GM20431 (cell line): ENCODE results near the gene TADA2A.
"Not testable (repeated sequence)": the region's sequence is repeated elsewhere in the genome, so short reads cannot be mapped to it uniquely, and the experiment has no call there.

Experiments used
- in situ Hi-C: fragments of 300-500 bp; cut with MseI, MboI; formaldehyde crosslinking; loops from one replicate; pipeline ENCODE4 v1.15.0; 2020; ENCODE audit warnings: low sequenced_read_pairs; ENCODE audit not compliant: unreplicated experiment

Gene TADA2A

GRCh38 chr17:37392024-37392590 lies 14.6 kb upstream of the TADA2A start:
- in situ Hi-C loops: loop anchor here (25.0 kb wide), 1 partner anchor 780 kb away; the partner anchor contains the start of gene MRM1

DNA sequence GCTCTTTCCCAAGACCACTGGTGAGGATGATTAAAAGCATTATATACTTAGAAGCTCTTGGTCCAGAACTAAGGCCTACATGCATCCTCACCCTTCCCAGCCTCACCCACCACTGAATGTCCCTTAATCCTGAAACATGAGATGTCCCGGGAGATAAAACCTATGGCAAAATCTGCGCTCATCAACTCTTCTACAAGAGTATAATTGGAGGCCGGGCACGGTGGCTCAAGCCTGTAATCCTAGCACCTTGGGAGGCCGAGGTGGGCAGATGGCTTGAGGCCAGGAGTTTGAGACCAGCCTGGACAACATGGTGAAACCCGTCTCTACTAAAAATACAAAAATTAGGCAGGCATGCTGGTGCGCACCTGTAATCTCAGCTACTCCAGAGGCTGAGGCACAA lies 13.3 kb upstream of the TADA2A start:
- in situ Hi-C loops: loop anchor here (25.0 kb wide), 1 partner anchor 781 kb away; the partner anchor contains the start of gene MRM1

DNA sequence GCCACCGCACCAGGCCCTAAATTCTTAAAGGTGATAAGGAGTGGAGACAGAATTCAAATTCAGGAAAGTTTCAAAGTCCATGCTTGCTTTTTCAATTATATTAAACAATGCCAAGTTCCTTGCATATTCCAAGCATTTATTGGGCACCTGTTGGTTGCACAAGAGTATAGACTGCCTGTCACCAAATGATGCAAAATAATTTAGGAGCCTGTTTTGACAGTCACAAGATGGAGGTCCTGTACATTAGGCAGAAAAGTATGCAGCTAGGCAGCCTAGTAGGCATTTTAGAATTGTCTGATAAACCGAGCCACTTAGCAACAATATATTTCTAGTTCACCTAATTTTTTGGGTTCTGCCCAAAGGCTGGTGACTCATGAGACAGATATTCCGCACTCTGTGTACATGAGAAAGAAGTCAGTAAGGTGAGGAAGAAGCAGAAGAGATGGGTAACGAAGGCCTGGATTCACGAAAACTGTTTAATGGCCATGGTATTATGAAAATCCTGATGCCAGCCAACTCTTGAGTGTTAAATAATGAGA lies 7.4 kb upstream of the TADA2A start:
- in situ Hi-C loops: loop anchor here (25.0 kb wide), 1 partner anchor 787 kb away; the partner anchor contains the start of gene MRM1

GRCh38 chr17:37400505-37400904 lies 6.2 kb upstream of the TADA2A start:
- in situ Hi-C loops: no loop called here

DNA sequence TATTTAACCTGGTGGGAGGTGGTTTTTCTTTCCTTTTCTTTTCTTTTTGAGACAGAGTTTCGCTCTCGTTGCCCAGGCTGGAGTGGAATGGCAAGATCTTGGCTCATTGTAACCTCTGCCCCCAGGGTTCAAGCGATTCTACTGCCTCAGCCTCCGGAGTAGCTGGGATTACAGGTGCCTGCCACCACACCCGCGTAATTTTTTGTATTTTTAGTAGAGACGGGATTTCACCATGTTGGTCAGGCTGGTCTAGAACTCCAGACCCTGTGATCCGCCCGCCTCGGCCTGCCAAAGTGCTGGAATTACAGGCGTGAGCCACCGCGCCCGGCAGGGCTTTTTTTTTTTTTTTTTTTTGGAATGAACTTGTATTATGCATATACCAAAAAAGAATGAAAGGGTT lies 1.2 kb upstream of the TADA2A start:
- in situ Hi-C loops: not testable (repeated sequence)

DNA sequence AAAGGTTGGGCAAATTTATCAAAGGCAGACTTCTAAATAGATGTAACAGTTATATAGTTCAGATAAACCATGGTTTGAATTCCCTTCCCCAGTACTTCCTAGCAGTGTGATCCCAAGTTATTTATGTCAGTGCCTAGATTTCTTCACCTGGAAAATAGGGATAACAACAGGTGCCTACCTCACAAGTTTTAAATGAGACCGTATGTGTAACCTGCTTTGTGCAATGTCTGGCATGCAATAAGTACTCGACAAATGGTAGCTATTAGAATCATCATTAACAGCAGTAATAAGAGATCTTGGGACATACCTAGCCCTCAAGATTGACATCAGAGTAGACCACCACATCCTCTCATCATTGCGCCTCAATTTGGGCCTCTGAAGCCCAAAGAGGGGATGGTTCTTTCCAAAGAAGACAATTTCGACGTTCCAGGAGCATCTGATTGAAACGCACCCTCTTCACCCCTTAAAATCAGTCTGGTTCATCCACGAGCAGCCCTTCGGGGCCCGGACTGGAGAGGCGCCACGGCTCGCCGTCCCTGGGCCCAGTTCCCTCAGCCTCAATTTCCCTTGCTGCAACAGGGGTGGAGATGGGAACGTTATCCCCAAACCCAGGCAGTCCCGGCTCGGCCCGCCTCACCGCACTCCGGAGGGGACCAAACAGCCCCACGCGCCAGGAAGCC lies 591 bp upstream of the TADA2A start:
- in situ Hi-C loops: no loop called here

- in situ Hi-C loops: not testable (repeated sequence)
Observed at GRCh38 chr17:37408145-37408479, 1.4 kb downstream of the TADA2A start.

GRCh38 chr17:37410357-37410756 lies 3.7 kb downstream of the TADA2A start:
- in situ Hi-C loops: no loop called here

GRCh38 chr17:37413875-37414519 lies 7.3 kb downstream of the TADA2A start:
- in situ Hi-C loops: no loop called here

DNA sequence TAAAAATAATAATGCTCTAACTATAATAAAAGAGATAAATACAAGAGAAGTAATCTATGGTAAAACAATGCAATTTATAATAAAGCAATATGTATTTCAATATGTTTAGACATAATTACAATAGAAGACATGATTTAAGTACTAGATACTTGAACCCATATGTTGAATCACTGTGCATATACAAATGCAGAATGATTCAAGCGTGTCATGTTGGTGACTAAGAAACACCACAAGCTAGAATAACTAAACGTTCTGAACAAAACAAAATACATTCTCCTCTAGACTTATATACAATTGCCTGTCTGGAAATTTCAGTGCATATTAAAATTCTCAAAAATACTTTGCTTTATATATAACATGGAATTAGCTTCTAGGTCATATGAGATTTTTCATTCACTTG lies 11.2 kb downstream of the TADA2A start:
- in situ Hi-C loops: no loop called here

DNA sequence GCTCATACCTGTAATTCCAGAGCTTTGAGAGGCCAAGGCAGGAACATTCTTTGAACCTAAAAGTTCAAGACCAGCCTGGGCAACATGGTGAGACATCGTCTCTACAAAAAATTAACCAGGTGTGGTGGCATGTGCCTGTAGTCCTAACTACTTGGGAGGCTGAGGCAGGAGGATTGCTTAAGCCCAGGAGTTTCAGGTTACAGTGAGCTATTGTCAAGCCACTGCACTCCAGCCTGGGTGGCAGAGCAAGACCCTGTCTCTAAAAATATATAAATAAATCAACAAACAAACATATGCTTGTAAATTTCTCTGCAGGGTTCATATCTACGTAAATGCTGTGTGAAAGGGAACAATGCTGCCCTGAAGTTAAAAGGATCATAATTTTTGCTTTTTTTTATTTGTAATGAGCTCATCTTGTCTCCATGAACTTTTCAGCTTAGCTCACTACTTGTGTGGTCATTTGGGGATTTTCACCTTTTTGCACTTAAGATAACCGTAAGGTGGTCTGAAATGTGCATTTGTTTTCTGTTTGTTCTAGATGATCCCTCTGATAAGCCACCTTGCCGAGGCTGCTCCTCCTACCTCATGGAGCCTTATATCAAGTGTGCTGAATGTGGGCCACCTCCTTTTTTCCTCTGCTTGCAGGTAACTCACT lies 16.4 kb downstream of the TADA2A start:
- in situ Hi-C loops: no loop called here

- in situ Hi-C loops: no loop called here
Observed at GRCh38 chr17:37425268-37425667, 18.6 kb downstream of the TADA2A start.

DNA sequence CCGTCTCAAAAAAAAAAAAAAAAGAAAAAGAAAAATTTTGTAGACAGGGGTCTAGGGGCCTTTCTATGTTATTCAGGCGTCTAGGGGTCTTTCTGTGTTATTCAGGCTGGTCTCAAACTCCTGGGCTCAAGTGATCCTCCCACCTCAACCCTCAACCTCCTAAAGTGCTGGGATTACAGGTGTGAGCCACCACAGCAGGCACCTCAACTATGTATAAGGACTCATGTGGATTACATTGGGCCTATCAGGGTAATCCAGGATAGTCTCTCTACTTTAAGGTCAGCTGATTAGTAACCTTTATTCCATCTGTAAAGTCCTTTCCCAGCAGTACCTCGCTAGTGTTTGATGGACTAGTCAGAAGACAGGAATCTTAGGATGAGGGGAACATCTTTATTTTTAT lies 22.4 kb downstream of the TADA2A start:
- in situ Hi-C loops: no loop called here

DNA sequence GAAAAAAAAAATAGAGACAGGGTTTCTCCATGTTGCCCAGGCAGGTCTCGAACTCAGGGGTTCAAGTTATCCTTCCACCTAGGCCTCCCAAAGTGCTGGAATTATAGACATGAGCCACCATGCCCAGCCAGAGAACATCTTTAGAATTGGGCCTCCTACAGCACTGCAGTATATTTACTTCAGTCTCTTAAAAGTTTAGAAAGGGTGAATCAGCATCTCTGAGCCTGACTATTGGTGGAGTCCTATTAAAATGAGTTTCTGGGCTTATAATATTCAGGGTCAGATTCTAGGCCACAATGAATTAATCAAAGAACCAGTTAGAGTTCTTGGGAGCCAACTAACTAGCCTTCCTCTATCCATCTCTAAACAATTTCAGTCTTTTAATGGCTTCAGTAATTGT lies 22.8 kb downstream of the TADA2A start:
- in situ Hi-C loops: no loop called here

DNA sequence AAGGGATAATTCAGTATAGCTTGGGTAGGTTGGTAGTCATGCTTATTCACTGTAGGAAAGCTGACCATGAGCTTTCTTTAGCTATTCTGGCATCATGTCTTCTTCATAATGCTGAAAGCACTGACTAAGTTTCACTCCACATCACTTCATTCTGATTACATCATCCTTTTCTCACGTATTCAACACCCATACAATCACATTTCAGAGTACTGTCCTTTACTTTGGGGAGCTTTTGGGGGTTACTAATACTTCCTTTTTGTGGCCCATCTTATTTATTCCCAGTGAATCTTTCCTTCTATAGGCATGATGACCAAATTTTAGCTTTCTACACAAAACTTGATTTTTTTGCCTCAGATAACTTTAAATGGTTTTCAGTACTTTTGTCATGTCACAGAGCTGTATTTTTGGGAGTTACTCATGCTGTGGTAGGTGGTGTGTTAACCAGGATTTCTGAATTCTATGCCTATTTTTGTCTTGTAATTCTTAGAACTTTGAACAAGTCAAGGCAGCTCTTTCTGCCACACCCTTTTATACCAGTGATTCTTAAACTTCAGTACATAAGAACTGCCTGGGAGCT lies 23.5 kb downstream of the TADA2A start:
- in situ Hi-C loops: no loop called here

GRCh38 chr17:37432671-37433070 lies 26.0 kb downstream of the TADA2A start:
- in situ Hi-C loops: no loop called here

DNA sequence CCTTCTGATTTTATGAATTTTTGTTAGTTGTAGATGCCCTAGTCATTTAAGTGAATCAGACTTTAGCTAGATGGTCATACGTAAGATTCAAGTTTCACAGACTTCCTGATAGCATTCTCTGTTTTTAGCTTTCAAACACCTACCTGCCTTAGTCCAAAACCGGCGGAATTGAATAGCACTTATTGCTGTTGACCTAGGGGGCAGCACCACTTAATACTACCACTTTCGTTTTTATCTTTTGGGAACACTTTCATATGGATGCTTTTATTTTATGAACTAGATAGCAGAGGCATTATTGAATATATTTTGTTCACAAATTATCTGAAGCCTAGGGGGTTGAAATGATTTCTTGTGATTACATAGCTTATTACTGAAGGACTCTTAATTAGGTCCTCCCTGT lies 31.5 kb downstream of the TADA2A start:
- in situ Hi-C loops: no loop called here

DNA sequence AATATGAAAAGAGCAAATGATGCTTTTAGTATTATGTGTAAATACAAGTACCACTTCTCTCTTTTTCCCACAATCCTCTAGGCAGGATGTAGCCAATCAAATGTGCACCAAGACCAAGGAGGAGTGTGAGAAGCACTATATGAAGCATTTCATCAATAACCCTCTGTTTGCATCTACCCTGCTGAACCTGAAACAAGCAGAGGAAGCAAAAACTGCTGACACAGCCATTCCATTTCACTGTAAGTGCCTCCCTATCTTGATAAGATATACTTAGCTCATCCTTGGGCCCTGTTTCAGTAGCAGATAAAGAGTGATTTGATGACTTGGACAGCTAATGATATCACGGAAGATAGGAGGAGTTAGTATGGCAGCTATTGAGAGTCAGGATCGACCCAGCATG lies 33.7 kb downstream of the TADA2A start:
- in situ Hi-C loops: no loop called here

GRCh38 chr17:37441369-37442014 lies 34.8 kb downstream of the TADA2A start:
- in situ Hi-C loops: not testable (repeated sequence)

- in situ Hi-C loops: no loop called here
Observed at GRCh38 chr17:37446027-37446426, 39.3 kb downstream of the TADA2A start.
